K562 (cell line): ENCODE results near the gene UNKL. TPM values are rescaled to one million over a fixed set of nuclear protein-coding genes. Genes with fewer than 3 reads are reported as not detected.
A peak's percentile ranks its signal among the peaks of the same experiment; 100 is the strongest.

Experiments used
- BCOR ChIP-seq: fragments of 450-650 bp; IDR thresholded peaks from 2 replicates; pipeline ENCODE4 v1.6.1; 2016
- CBX2 ChIP-seq: fragments of 200-600 bp; sonication (generic); IDR thresholded peaks from one replicate; pipeline ENCODE4 v1.6.1; 2012; ENCODE audit warnings: mild to moderate bottlenecking, low read length, inconsistent platforms; ENCODE audit not compliant: insufficient read depth, poor library complexity, severe bottlenecking
- ESRRB ChIP-seq: fragments of 250-450 bp; sonication (Bioruptor Pico); IDR thresholded peaks from 2 replicates; pipeline ENCODE4 v1.5.0; 2020; ENCODE audit warnings: mild to moderate bottlenecking, moderate library complexity, borderline replicate concordance
- FOXM1 ChIP-seq, 2 experiments: fragments of 450-650 bp in 1 of 2; sonication (generic) in 1 of 2; formaldehyde crosslinking in 1 of 2; IDR thresholded peaks; 2 replicates each; pipeline versions ENCODE4 v1.6.1 to v1.9.0; 2017 to 2022; ENCODE audit warnings: low read depth in 2 of 2, mild to moderate bottlenecking in 2 of 2, missing genetic modification reagents in 1 of 2, moderate library complexity in 1 of 2
- GTF2F1 ChIP-seq: IDR thresholded peaks from 2 replicates; pipeline ENCODE4 v1.6.1; 2011; ENCODE audit warnings: low read depth, low read length, improper control_type of control experiment
- HCFC1 ChIP-seq: IDR thresholded peaks from 2 replicates; pipeline ENCODE4 v1.6.1; 2012; ENCODE audit warnings: low read depth, low read length, improper control_type of control experiment
- KDM2B ChIP-seq: fragments of 250-450 bp; sonication (Bioruptor Pico); IDR thresholded peaks from 2 replicates; pipeline ENCODE4 v1.8.0; 2021; ENCODE audit warnings: mild to moderate bottlenecking, moderate library complexity
- KDM4B ChIP-seq, 2 experiments: fragments of 450-650 bp in 1 of 2; sonication (generic) in 1 of 2; IDR thresholded peaks; 2 replicates each; pipeline ENCODE4 v1.6.1; 2016 to 2017; ENCODE audit warnings: borderline replicate concordance in 2 of 2, antibody characterized with exemption in 1 of 2, low read depth in 1 of 2, mild to moderate bottlenecking in 1 of 2
- NFATC3 ChIP-seq: fragments of 450-650 bp; IDR thresholded peaks from 2 replicates; pipeline ENCODE4 v1.6.1; 2017; ENCODE audit warnings: mild to moderate bottlenecking
- NR2F6 ChIP-seq: fragments of 450-650 bp; formaldehyde crosslinking; IDR thresholded peaks from 2 replicates; pipeline ENCODE4 v1.4.0; 2020; ENCODE audit warnings: mild to moderate bottlenecking
- POLR2AphosphoS5 ChIP-seq: IDR thresholded peaks from 2 replicates; pipeline ENCODE4 v1.6.1; 2011; ENCODE audit warnings: mild to moderate bottlenecking, low read depth, low read length, moderate library complexity; ENCODE audit not compliant: control insufficient read depth, insufficient read depth
- SIN3B ChIP-seq: fragments of 450-650 bp; IDR thresholded peaks from 2 replicates; pipeline ENCODE4 v1.6.1; 2017; ENCODE audit warnings: low read depth, mild to moderate bottlenecking, moderate library complexity
- SMARCA5 ChIP-seq: fragments of 450-650 bp; IDR thresholded peaks from 2 replicates; pipeline ENCODE4 v1.6.1; 2016
- SOX6 ChIP-seq: fragments of 450-650 bp; IDR thresholded peaks from 2 replicates; pipeline ENCODE4 v1.6.1; 2014; ENCODE audit warnings: mild to moderate bottlenecking
- SP1 ChIP-seq: sonication (generic); formaldehyde crosslinking; IDR thresholded peaks from 2 replicates; pipeline ENCODE4 v1.8.1; 2022; ENCODE audit warnings: mild to moderate bottlenecking, missing genetic modification reagents
- SPI1 ChIP-seq: IDR thresholded peaks from 2 replicates; pipeline ENCODE4 v1.6.1; 2011; ENCODE audit warnings: low read depth, low read length, control low read depth, borderline replicate concordance
- TAL1 ChIP-seq: fragments of 450-650 bp; IDR thresholded peaks from 2 replicates; pipeline ENCODE4 v1.6.1; 2016; ENCODE audit warnings: mild to moderate bottlenecking
- TRIM24 ChIP-seq, 2 experiments: fragments of 450-650 bp; IDR thresholded peaks; 2 replicates each; pipeline ENCODE4 v1.6.1; 2016
- U2AF2 ChIP-seq: fragments of 200-400 bp; formaldehyde crosslinking; optimal IDR thresholded peaks from 2 replicates; pipeline ENCODE3; 2017; ENCODE audit warnings: low read depth, mild to moderate bottlenecking, low read length
- ZNF121 ChIP-seq: sonication (generic); formaldehyde crosslinking; conservative IDR thresholded peaks from 2 replicates; pipeline ENCODE4 v1.8.0; 2022; ENCODE audit warnings: missing genetic modification reagents
- ZNF253 ChIP-seq: fragments of 250-450 bp; sonication (Bioruptor Pico); conservative IDR thresholded peaks from 2 replicates; pipeline ENCODE4 v1.6.1; 2021; ENCODE audit warnings: mild to moderate bottlenecking
- ZNF311 ChIP-seq: fragments of 250-450 bp; sonication (Bioruptor Pico); IDR thresholded peaks from 2 replicates; pipeline ENCODE4 v1.4.0; 2020; ENCODE audit warnings: mild to moderate bottlenecking, moderate library complexity
- ZNF41 ChIP-seq: fragments of 250-450 bp; sonication (Bioruptor Pico); conservative IDR thresholded peaks from 2 replicates; pipeline ENCODE4 v1.4.0; 2020; ENCODE audit warnings: mild to moderate bottlenecking
- polyA plus RNA-seq, 8 experiments: library from polyadenylated mRNA; depleted of rRNA in 4 of 8; stranded (reverse) in 5 of 8; unstranded in 3 of 8; fragments of >200 nt; fragmentation: Nextera tagmentation in 2 of 8; fragmentation: Illumina TruSeq in 1 of 8; extraction: Ambion mirVana in 2 of 8; extraction: Trizol in 1 of 8; gene quantifications; 2 replicates each; pipeline versions ENCODE4 v1.2.1 to v1.2.3, GENCODE V29; 2011 to 2014; ENCODE audit warnings: inconsistent platforms in 1 of 8, missing spikeins in 1 of 8
- total RNA-seq, 7 experiments: library from RNA; depleted of rRNA in 6 of 7; stranded (reverse); fragments of >200 nt in 6 of 7; fragmentation: Illumina TruSeq in 2 of 7; extraction: Trizol in 2 of 7; gene quantifications; 2 replicates each; pipeline versions ENCODE4 v1.2.1 to v1.2.3, GENCODE V29; 2011 to 2021; ENCODE audit warnings: low replicate concordance in 1 of 7
- TF ChIP-seq, protein P1 (sequence below): fragments of 250-450 bp; sonication (Bioruptor Pico); IDR thresholded peaks from 2 replicates; pipeline ENCODE4 v1.4.0; 2020; ENCODE audit warnings: mild to moderate bottlenecking, moderate library complexity
- TF ChIP-seq, protein P2 (sequence below): sonication (generic); formaldehyde crosslinking; IDR thresholded peaks from 2 replicates; pipeline ENCODE4 v1.8.0; 2022; ENCODE audit warnings: missing genetic modification reagents, mild to moderate bottlenecking, borderline replicate concordance

UNKL gene
- total and polyA plus RNA-seq, 9 of the 15 experiments (the other 6 are each of a cell fraction or from before 2014, with no cell fraction given) = 0.37 to 30.2 (median 5.1) TPM

DNA sequence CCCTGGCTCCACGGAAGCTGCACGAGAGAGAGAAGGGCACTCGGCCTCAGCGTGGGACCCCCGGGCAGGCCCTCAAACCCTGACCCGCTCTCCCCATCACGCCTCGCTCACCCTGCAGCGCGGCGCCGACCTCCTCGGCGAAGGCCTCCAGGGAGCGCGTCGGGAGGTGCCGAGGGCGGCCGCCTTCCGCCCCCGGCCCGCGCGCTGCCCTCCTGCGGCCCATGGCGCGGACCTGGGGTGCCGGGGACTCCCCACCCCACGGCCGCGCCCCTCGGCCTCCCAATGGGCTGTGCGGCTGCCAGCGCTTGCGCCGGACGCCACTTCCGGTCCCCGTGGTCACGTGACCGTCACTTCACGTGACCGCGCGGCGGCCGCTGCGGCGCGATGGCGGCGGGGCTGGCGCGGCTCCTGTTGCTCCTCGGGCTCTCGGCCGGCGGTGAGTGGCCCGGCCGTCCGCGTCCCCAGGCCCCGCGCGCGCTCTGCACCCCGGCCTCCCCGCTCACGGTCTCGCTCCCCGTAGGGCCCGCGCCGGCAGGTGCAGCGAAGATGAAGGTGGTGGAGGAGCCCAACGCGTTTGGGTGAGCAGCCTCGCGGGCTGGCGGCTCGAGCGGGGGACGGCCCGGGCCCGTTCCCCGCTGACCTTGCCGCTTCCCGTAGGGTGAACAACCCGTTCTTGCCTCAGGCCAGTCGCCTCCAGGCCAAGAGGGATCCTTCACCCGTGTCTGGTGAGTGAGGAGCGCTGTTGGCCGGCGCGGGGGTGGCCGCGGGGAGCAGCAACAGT, 62.7 kb downstream of the UNKL start, which contains the start of the genes GNPTG and TSR3 (continued):
- TF ChIP-seq KDM2B (CRISPR knock-in tag) (no peak), TAL1 (no peak), TRIM24 (IDR thresholded peaks at IDR 0.05) (no peak), SOX6 (no peak; the same call in 1 of the 2 replicates), ZNF311 (no peak), SIN3B (peak; percentile 100), ZNF253 (no peak), U2AF2 (no peak), FOXM1 (IDR thresholded peaks at IDR 0.05; ENCODE audit: low read depth) (no peak), FOXM1 (CRISPR knock-in tag; IDR thresholded peaks at IDR 0.05; ENCODE audit: low read depth) (no peak), SMARCA5 (no peak), POLR2AphosphoS5 (no peak), HCFC1 (peak; percentile 88), CBX2 (no peak), SPI1 (0 out of 2 replicates have a peak, but pooled peaks have one; percentile 13), ZNF121 (CRISPR knock-in tag) (no peak), NR2F6 (CRISPR knock-in tag) (no peak), NFATC3 (no peak), KDM4B (IDR thresholded peaks at IDR 0.05; ENCODE audit: borderline replicate concordance in 2 of 2, low read depth in 1 of 2) (peak in 1 of 2 experiments; percentile 93; a peak in 2 of 4 replicates), GTF2F1 (0 out of 2 replicates have a peak, but pooled peaks have one; percentile 74), ZNF41 (no peak), SP1 (CRISPR knock-in tag) (peak; percentile 20; the same call in 1 of the 2 replicates), BCOR (no peak), ESRRB (CRISPR knock-in tag) (no peak)
- TF ChIP-seq, protein P1, sequence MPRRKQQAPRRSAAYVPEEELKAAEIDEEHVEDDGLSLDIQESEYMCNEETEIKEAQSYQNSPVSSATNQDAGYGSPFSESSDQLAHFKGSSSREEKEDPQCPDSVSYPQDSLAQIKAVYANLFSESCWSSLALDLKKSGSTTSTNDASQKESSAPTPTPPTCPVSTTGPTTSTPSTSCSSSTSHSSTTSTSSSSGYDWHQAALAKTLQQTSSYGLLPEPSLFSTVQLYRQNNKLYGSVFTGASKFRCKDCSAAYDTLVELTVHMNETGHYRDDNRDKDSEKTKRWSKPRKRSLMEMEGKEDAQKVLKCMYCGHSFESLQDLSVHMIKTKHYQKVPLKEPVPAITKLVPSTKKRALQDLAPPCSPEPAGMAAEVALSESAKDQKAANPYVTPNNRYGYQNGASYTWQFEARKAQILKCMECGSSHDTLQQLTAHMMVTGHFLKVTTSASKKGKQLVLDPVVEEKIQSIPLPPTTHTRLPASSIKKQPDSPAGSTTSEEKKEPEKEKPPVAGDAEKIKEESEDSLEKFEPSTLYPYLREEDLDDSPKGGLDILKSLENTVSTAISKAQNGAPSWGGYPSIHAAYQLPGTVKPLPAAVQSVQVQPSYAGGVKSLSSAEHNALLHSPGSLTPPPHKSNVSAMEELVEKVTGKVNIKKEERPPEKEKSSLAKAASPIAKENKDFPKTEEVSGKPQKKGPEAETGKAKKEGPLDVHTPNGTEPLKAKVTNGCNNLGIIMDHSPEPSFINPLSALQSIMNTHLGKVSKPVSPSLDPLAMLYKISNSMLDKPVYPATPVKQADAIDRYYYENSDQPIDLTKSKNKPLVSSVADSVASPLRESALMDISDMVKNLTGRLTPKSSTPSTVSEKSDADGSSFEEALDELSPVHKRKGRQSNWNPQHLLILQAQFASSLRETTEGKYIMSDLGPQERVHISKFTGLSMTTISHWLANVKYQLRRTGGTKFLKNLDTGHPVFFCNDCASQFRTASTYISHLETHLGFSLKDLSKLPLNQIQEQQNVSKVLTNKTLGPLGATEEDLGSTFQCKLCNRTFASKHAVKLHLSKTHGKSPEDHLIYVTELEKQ (CRISPR knock-in tag) = no peak
- TF ChIP-seq, protein P2, sequence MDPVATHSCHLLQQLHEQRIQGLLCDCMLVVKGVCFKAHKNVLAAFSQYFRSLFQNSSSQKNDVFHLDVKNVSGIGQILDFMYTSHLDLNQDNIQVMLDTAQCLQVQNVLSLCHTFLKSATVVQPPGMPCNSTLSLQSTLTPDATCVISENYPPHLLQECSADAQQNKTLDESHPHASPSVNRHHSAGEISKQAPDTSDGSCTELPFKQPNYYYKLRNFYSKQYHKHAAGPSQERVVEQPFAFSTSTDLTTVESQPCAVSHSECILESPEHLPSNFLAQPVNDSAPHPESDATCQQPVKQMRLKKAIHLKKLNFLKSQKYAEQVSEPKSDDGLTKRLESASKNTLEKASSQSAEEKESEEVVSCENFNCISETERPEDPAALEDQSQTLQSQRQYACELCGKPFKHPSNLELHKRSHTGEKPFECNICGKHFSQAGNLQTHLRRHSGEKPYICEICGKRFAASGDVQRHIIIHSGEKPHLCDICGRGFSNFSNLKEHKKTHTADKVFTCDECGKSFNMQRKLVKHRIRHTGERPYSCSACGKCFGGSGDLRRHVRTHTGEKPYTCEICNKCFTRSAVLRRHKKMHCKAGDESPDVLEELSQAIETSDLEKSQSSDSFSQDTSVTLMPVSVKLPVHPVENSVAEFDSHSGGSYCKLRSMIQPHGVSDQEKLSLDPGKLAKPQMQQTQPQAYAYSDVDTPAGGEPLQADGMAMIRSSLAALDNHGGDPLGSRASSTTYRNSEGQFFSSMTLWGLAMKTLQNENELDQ (CRISPR knock-in tag) = no peak
